ENCODE results near the gene COMMD2.
A peak's percentile ranks its signal among the peaks of the same experiment; 100 is the strongest.

The COMMD2 gene

DNA sequence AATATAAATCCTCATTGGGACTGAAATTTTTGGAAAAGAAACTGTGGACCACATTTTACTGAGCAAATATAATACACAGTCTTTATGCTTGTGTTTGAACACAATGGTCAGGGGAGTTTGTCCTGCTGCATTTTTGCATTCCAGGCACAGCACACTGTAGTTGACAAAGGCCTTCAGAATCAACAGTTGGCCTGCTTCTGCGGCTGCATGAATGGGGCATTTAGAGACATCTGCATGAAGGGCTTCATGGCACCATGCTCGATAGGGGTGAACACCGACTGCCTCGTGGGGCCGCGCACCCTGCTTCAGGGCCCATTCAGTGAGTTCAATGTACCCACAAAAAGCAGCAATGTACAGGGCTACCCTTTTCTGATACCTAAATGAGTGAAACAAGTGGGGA lies 15.4 kb upstream of the COMMD2 start:
- no peak for TF ChIP-seq CTCF (IDR thresholded peaks at IDR 0.05; ENCODE audit: insufficient read depth, low read depth, low read length, missing control alignments)

GRCh38 chr3:149765762-149766334 lies 13.6 kb upstream of the COMMD2 start:
- DNase-seq (ENCODE audit: low read depth) = peak; percentile 40
- TF ChIP-seq CTCF (IDR thresholded peaks at IDR 0.05; ENCODE audit: insufficient read depth, low read depth, low read length, missing control alignments) = peak; percentile 55
- no peak overlapping the region for H3K4me3 ChIP-seq (ENCODE audit: low read length)

More for the DNA sequence above, 15.4 kb upstream of the COMMD2 start:
- DNase-seq (ENCODE audit: low read depth) = no peak
- H3K4me3 ChIP-seq (ENCODE audit: low read length) = no peak overlapping the region

GRCh38 chr3:149764302-149764701 lies 12.0 kb upstream of the COMMD2 start:
- DNase-seq (ENCODE audit: low read depth) = no peak
- H3K4me3 ChIP-seq (ENCODE audit: low read length) = no peak overlapping the region

DNA sequence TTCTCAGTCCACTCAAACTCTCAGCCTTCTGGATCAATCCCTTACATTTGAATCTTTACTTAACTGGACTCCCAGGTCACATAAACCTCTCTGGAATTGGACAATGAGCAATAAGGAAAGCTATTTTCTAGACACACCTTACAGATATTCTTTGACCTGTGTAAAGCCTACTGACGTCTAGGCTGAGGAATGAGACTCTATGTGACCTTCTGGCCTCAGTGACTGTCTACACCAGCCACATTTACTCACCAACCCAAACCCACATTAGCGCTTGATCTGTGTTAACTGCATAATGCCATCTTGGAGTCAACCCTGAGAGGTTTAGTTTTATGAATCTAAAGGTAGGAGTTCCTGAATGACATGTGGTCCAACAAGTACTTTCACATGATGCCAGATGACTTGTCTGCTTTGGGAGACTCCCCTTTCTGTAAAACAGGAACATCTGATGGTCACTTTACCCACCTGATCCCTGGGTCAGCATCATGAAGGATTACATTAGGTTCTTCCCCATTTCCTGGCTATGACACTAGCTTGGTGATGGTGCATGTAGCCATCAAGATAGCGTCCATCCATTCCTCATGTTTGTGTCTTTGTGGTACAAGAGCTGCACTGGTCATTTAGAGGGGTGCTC lies 11.4 kb upstream of the COMMD2 start:
- peak; percentile 19 for DNase-seq (ENCODE audit: low read depth)
- no peak for TF ChIP-seq CTCF (IDR thresholded peaks at IDR 0.05; ENCODE audit: insufficient read depth, low read depth, low read length, missing control alignments)
- H3K4me3 ChIP-seq (ENCODE audit: low read length) = no peak overlapping the region

More at GRCh38 chr3:149764302-149764701, 12.0 kb upstream of the COMMD2 start:
- no peak for TF ChIP-seq CTCF (IDR thresholded peaks at IDR 0.05; ENCODE audit: insufficient read depth, low read depth, low read length, missing control alignments)

GRCh38 chr3:149753717-149754116 lies 1.4 kb upstream of the COMMD2 start:
- no peak for DNase-seq (ENCODE audit: low read depth)

DNA sequence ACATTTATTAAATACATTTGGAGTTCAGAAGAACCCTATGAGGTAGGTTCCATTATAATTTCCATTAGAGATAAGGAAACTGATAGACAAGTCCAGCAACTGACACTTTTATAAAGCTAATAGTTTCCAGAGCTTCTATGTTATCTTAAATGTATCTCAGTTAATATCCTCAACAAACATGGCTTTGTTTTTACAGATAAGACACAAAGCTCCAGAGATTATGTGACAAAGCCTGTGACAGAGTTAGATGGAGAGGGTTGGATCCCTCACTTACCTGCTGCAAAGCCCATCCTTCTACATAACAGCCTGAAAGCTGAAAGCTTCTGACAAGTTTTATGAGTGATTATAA lies 473 bp upstream of the COMMD2 start:
- H3K4me3 ChIP-seq (ENCODE audit: low read length) = peak overlapping the region; percentile 90
- no peak for TF ChIP-seq CTCF (IDR thresholded peaks at IDR 0.05; ENCODE audit: insufficient read depth, low read depth, low read length, missing control alignments)
- DNase-seq (ENCODE audit: low read depth) = no peak

More at GRCh38 chr3:149753717-149754116, 1.4 kb upstream of the COMMD2 start:
- TF ChIP-seq CTCF (IDR thresholded peaks at IDR 0.05; ENCODE audit: insufficient read depth, low read depth, low read length, missing control alignments) = no peak
- H3K4me3 ChIP-seq (ENCODE audit: low read length) = no peak overlapping the region

GRCh38 chr3:149751551-149751950 lies 738 bp downstream of the COMMD2 start:
- H3K4me3 ChIP-seq (ENCODE audit: low read length) = peak overlapping the region; percentile 90
- no peak for TF ChIP-seq CTCF (IDR thresholded peaks at IDR 0.05; ENCODE audit: insufficient read depth, low read depth, low read length, missing control alignments)
- DNase-seq (ENCODE audit: low read depth) = peak; percentile 8
